ENCODE data around the gene CYYR1.

DNA sequence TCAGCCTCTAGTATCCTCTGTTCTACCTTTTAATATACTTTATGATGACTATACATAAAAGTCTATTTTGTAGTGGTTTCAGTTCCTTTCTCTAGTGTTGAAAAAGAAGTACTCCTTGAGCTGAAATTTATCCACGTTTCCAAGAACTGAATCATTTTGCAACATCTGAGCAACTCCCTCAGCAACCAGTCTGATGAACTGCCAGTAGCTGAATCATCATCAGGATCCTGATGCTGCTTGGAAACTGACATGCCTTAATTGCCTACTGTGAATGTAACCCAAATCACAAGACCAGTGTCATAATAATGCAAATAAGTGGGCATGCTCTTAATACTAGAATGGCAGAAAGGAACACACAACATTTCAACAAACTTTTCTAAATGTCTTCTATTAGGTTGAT, 103.3 kb downstream of the CYYR1 start:
- TF ChIP-seq CTCF (IDR thresholded peaks at IDR 0.05) = no peak
- TF ChIP-seq POLR2A (IDR thresholded peaks at IDR 0.05) = no peak

Measured in suprapubic skin (tissue), 3 donors.